ENCODE measurements around the gene HIGD2B.
"Not testable (repeated sequence)": the region's sequence is repeated elsewhere in the genome, so short reads cannot be mapped to it uniquely, and the experiment has no call there.

The HIGD2B gene

GRCh38 chr15:72671525-72671924 lies 14.5 kb downstream of the HIGD2B start:
- no peak for DNase-seq

DNA sequence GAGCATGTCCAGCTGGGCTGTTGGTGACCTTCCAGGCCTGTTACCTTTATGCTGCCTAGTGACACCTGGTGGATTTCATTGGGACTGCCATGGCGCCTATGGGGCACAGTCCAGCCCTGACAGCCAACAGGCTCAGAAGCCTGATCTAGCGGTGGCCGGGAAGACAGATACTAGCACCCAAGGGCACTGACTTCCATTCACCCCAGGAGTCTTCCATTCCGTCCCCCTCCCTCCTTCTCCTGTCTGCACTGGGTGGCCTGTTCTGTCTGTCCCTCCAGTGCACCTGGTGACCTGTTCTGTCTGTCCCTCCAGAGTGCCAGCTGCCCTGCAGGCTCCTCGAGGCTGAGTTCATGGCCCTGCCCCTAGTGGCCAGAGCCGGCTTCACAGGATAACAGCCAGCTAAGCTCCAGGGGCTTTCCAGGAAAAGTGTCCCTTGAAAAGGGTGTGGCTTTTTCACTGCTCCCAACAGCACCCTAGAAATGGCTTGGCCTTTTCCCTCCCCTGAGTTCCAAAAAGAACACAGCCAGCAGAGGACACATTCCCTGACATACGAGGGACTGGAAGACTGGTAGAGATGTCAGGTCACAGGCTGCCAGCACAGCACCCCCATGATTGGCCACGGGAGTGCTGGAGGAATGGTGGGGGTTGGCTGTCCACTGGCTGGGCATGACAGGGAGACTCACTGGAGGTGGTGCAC lies 15.2 kb downstream of the HIGD2B start:
- DNase-seq: peak; percentile 86

DNA sequence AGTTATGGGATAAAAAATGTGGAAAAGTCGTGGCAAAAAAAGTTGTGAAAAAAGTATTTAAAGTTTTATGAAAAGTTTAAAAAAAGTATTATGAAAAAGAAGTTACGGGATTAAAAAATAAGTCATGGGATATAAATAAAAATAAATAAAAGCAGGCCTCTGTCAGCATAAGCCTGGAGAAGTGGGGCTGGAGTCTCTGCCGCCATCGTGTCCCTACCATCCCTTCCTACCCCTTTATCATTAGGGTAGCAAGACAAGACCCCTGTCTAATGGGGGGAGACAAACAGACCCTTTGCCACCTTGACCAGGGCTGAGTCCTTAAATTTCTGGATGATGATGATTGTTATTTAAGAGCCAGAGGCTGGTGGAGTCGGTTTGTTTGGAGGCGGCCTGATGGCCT lies 16.2 kb downstream of the HIGD2B start:
- not testable (repeated sequence) for DNase-seq

DNA sequence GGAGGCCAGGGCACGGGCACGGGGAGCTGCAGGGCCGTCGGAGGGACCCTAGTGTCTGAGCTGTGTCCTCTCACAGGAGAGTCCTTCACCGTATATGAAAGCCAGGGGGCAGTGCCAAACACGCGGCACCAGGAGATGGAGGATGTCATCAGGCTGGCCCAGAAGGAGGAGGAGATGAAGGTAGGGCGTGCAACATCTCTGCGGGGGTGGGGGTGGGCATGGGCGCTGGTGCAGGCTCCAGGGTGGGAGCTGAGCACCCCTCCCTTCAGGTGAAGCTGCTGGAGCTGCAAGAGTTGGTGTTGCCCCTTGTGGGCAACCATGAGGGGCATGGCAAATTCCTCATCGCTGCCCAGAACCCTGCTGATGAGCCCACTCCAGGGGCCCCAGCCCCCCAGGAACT lies 20.3 kb downstream of the HIGD2B start:
- not testable (repeated sequence) for DNase-seq

DNA sequence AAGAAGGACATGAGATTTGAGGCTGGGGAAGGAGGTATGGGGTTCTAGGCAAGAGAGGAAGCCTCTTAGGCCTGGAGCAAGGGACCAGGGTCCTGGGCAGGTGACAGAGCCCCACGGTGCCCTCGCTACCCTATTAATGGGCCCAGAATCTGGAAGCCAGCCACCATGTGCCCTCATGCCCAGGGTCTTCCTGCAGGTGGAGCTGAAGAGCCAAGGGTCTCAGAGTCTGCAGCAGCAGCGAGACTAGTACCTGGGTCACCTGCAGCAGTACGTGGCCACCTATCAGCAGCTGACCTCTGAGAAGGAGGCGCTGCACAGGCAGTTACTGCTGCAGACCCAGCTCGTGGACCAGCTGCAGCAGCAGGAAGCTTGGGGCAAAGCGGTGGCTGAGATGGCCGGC lies 22.1 kb downstream of the HIGD2B start:
- DNase-seq: not testable (repeated sequence)

DNA sequence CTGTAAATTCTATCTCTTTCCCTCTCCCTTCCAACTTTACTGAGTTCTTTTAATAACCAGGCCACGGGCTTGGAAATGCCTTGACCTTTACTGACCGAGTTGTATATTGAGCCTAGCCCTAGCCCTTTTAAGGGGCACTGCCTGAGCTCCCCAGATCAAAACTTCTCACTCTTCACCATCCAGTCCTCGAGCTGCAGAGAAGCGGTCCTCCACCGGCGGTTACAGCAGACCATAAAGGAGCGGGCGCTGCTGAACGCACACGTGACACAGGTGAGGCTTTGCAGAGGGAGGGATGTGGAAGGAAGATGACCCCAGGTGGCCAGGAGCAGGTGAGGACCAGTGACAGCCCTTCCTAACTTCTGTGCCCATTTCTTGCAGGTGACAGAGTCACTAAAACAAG lies 24.9 kb downstream of the HIGD2B start:
- DNase-seq: not testable (repeated sequence)

- not testable (repeated sequence) for DNase-seq
Measured at GRCh38 chr15:72656014-72656413, 30.0 kb downstream of the HIGD2B start.

- DNase-seq: not testable (repeated sequence)
Measured at GRCh38 chr15:72654397-72654796, 31.6 kb downstream of the HIGD2B start, which contains the start of gene GOLGA6B. GOLGA6B (plus strand) TSS chr15:72654697; CDS start chr15:72654738, 41 bp downstream.

GRCh38 chr15:72648631-72649253 lies 37.2 kb downstream of the HIGD2B start:
- DNase-seq: not testable (repeated sequence)

- not testable (repeated sequence) for DNase-seq
Measured at GRCh38 chr15:72642271-72642670, 43.7 kb downstream of the HIGD2B start.

DNA sequence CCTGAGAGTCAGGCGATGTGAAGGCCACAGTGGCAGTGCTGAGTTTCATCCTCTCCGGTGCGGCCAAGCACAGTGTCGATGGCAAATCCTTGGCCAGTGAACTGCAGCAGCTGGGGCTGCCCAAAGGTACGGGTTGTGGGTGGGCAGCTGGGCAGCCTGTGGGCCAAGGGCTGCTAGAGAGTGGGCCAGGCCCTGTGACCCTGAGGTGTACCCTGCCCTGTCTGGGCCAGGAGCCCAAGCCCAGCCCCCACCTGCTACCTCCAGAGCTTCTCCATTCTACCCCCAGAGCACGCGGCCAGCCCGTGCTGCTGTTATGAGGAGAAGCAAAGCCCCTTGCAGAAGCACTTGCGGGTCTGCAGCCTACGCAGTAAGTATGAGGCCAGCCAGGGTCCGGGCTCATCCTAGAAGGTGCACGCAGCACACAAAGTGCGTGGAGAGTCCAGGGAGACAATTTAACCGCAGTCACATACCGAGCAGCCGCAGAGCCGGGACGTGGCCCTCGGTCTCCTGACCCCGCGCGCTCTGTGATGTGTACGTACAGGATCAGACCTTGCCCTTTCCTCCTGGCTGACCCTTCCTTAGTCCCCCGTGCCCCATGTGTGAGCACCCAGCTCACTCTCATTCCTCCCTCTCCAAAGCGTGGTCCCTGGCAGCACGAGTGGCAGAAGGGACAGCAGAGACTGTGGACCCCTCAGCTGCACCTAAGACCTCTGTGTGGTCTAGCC lies 46.1 kb downstream of the HIGD2B start:
- not testable (repeated sequence) for DNase-seq

- DNase-seq: peak; percentile 88
Measured at GRCh38 chr15:72636519-72637282, 49.3 kb downstream of the HIGD2B start.

GRCh38 chr15:72629068-72629570 lies 56.9 kb downstream of the HIGD2B start:
- DNase-seq: not testable (repeated sequence)

DNA sequence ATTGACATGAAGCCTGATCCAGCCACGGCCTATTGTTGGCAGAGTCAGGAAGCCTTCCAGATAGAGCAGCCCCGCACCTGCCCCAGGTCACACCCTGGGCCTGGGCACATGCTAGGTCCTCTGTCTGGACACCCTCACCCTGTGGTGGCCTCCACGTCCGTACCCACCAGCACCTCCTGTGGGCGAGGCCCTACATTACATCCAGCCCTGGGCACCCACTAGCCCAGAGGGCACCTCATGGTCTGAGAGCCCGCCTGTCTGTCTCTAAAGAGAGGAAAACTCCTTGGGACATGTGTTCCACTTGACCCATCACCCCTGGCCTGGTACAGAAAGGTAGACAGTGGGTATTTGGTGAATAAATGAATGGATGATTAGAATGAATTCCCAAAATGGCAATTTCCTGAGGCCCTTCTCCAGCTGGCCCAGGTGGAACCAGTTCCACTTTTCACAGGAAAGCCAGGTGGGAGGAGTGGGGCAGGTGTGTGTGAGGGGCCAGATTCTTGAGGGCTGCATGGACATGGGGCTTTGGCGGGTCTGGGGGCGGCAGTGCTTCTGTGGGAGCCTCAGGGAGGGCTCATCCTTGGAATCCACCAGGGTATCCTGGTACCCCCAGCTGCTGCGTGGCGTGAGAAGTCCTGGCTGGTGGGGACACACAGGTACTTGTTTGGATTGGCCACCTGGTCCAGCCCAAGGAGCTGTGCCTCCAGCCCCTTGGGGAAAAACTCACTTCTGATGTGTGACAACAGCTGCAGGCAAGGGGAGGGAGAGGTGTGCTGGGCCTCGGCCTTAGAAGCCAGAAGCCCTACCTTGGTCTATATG lies 57.5 kb downstream of the HIGD2B start:
- DNase-seq: peak; percentile 31

- DNase-seq: not testable (repeated sequence)
Measured at GRCh38 chr15:72626153-72626552, 59.8 kb downstream of the HIGD2B start.
